ENCODE results near the gene LIN28B.

Gene LIN28B

GRCh38 chr6:105041880-105042279 lies 85.0 kb downstream of the LIN28B start:
- no CpG with 5 or more reads among the region's 2 CpGs for WGBS (ENCODE audit: extremely low coverage, insufficient coverage, insufficient read length)
- H3K9me3 ChIP-seq (ENCODE audit: insufficient read depth, low read depth, low read length) = no peaks in the 10 kb centered on the region
- no peak overlapping the region for H4K12ac ChIP-seq (ENCODE audit: low read depth, low read length)
- no peak overlapping the region for H3K9ac ChIP-seq (ENCODE audit: low read length)
- H3K4me3 ChIP-seq (ENCODE audit: low read depth, low read length) = no peak overlapping the region
- H3K18ac ChIP-seq (ENCODE audit: low read length) = no peak overlapping the region
- no peak overlapping the region for H2BK120ac ChIP-seq (ENCODE audit: insufficient read depth, low read length, poor library complexity)
- no peak overlapping the region for H3K4ac ChIP-seq (ENCODE audit: low read depth, low read length)
- no peaks in the 10 kb centered on the region for H3K79me1 ChIP-seq (ENCODE audit: low read length)
- no peaks in the 10 kb centered on the region for H3K27me3 ChIP-seq (ENCODE audit: insufficient read depth, low read length)
- no peak overlapping the region for H2BK5ac ChIP-seq (ENCODE audit: low read depth, low read length, poor library complexity)
- no peak overlapping the region for H2AK5ac ChIP-seq (ENCODE audit: low read length)
- H3K4me1 ChIP-seq (ENCODE audit: control insufficient read depth in 1 of 2, insufficient read depth in 2 of 2, low read length in 2 of 2) = no peaks in the 10 kb centered on the region
- H4K91ac ChIP-seq (ENCODE audit: low read depth, low read length) = no peak overlapping the region
- H3K27ac ChIP-seq (ENCODE audit: low read depth, low read length) = no peak overlapping the region
- H3K36me3 ChIP-seq (ENCODE audit: control insufficient read depth in 1 of 2, insufficient read depth in 2 of 2, low read length in 2 of 2) = peaks cover 0 to 1% of the 10 kb centered on the region in 2 experiments
- no peak overlapping the region for H3K14ac ChIP-seq (ENCODE audit: low read length)
- no peak overlapping the region for H3K4me2 ChIP-seq (ENCODE audit: low read length)
- DNase-seq = no peak
- no peak overlapping the region for H2AFZ ChIP-seq (ENCODE audit: insufficient read depth, low read length, poor library complexity)
- H3K23ac ChIP-seq (ENCODE audit: low read length) = no peak overlapping the region
- H3K79me2 ChIP-seq (ENCODE audit: control insufficient read depth, insufficient read depth, low read length, poor library complexity) = no peaks in the 10 kb centered on the region
- no peak overlapping the region for H2BK12ac ChIP-seq (ENCODE audit: low read length)
- no peak overlapping the region for H4K8ac ChIP-seq (ENCODE audit: low read depth, low read length)

DNA sequence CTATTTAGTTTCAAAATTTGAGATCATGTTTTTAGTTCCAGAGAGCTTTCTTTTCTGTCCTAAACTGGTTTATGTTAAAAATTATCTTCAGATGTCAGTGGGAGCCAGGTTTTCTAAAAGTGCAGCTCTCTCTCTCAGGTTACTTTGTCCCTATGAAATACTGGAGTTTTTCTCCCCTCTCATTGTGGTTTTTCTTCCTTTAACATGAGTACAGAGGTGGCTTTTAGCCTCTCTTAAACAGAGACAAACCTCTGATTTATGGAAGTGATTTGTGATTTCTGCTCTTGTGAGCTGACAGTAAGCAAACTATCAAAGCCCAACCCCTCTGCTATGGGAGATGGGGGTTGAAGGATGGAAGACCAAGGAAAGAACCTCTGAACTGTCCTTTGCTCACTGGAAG lies 85.7 kb downstream of the LIN28B start:
- Histone ChIP-seq H3K79me2 (ENCODE audit: control insufficient read depth, insufficient read depth, low read length, poor library complexity) (no peaks in the 10 kb centered on the region), H4K12ac (ENCODE audit: low read depth, low read length) (no peak overlapping the region), H2AFZ (ENCODE audit: insufficient read depth, low read length, poor library complexity) (no peak overlapping the region), H3K23ac (ENCODE audit: low read length) (no peak overlapping the region), H4K8ac (ENCODE audit: low read depth, low read length) (no peak overlapping the region), H3K9me3 (ENCODE audit: insufficient read depth, low read depth, low read length) (no peaks in the 10 kb centered on the region), H3K4ac (ENCODE audit: low read depth, low read length) (no peak overlapping the region), H3K9ac (ENCODE audit: low read length) (no peak overlapping the region), H2AK5ac (ENCODE audit: low read length) (no peak overlapping the region), H3K36me3 (ENCODE audit: control insufficient read depth in 1 of 2, insufficient read depth in 2 of 2, low read length in 2 of 2) (peaks cover 0 to 1% of the 10 kb centered on the region in 2 experiments), H2BK5ac (ENCODE audit: low read depth, low read length, poor library complexity) (no peak overlapping the region), H3K27ac (ENCODE audit: low read depth, low read length) (no peak overlapping the region), H3K4me2 (ENCODE audit: low read length) (no peak overlapping the region), H3K18ac (ENCODE audit: low read length) (no peak overlapping the region), H3K4me3 (ENCODE audit: low read depth, low read length) (no peak overlapping the region), H2BK120ac (ENCODE audit: insufficient read depth, low read length, poor library complexity) (no peak overlapping the region), H3K14ac (ENCODE audit: low read length) (no peak overlapping the region), H3K4me1 (ENCODE audit: control insufficient read depth in 1 of 2, insufficient read depth in 2 of 2, low read length in 2 of 2) (no peaks in the 10 kb centered on the region), H4K91ac (ENCODE audit: low read depth, low read length) (no peak overlapping the region), H3K27me3 (ENCODE audit: insufficient read depth, low read length) (no peaks in the 10 kb centered on the region), H3K79me1 (ENCODE audit: low read length) (no peaks in the 10 kb centered on the region), H2BK12ac (ENCODE audit: low read length) (no peak overlapping the region)
- no peak for DNase-seq

DNA sequence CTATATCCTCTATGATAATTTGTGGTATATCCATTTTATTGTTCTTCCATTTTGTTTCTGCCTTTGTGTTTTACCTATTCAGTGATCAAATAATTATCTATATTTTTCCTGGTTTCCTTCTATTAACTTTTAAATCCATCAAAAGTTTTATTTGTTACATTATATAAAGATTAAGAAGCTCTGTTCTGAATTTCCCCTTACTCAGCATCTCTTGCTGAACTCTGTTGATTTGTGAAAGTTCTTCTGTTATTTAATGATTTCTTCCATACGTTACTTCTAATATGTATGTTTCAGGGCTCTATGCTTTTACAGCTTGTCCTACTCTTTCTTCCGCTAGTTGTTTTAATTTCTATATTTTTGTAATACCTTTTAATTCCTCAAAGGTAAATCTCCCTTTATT lies 87.1 kb downstream of the LIN28B start:
- H3K36me3 ChIP-seq (ENCODE audit: control insufficient read depth in 1 of 2, insufficient read depth in 2 of 2, low read length in 2 of 2) = peaks cover 0 to 1% of the 10 kb centered on the region in 2 experiments
- H4K12ac ChIP-seq (ENCODE audit: low read depth, low read length) = no peak overlapping the region
- no peak for DNase-seq
- no peaks in the 10 kb centered on the region for H3K9me3 ChIP-seq (ENCODE audit: insufficient read depth, low read depth, low read length)
- no peak overlapping the region for H2AK5ac ChIP-seq (ENCODE audit: low read length)
- no peak overlapping the region for H3K27ac ChIP-seq (ENCODE audit: low read depth, low read length)
- no peak overlapping the region for H2BK120ac ChIP-seq (ENCODE audit: insufficient read depth, low read length, poor library complexity)
- no peak overlapping the region for H2BK12ac ChIP-seq (ENCODE audit: low read length)
- H3K18ac ChIP-seq (ENCODE audit: low read length) = no peak overlapping the region
- H3K4me3 ChIP-seq (ENCODE audit: low read depth, low read length) = no peak overlapping the region
- H4K91ac ChIP-seq (ENCODE audit: low read depth, low read length) = no peak overlapping the region
- no peak overlapping the region for H3K4me2 ChIP-seq (ENCODE audit: low read length)
- H2BK5ac ChIP-seq (ENCODE audit: low read depth, low read length, poor library complexity) = no peak overlapping the region
- no CpG with 5 or more reads among the region's 2 CpGs for WGBS (ENCODE audit: extremely low coverage, insufficient coverage, insufficient read length)
- H3K4ac ChIP-seq (ENCODE audit: low read depth, low read length) = no peak overlapping the region
- no peak overlapping the region for H3K23ac ChIP-seq (ENCODE audit: low read length)
- no peaks in the 10 kb centered on the region for H3K27me3 ChIP-seq (ENCODE audit: insufficient read depth, low read length)
- no peak overlapping the region for H3K9ac ChIP-seq (ENCODE audit: low read length)
- no peaks in the 10 kb centered on the region for H3K4me1 ChIP-seq (ENCODE audit: control insufficient read depth in 1 of 2, insufficient read depth in 2 of 2, low read length in 2 of 2)
- H3K79me2 ChIP-seq (ENCODE audit: control insufficient read depth, insufficient read depth, low read length, poor library complexity) = no peaks in the 10 kb centered on the region
- H3K79me1 ChIP-seq (ENCODE audit: low read length) = no peaks in the 10 kb centered on the region
- no peak overlapping the region for H3K14ac ChIP-seq (ENCODE audit: low read length)
- H4K8ac ChIP-seq (ENCODE audit: low read depth, low read length) = no peak overlapping the region
- H2AFZ ChIP-seq (ENCODE audit: insufficient read depth, low read length, poor library complexity) = no peak overlapping the region

DNA sequence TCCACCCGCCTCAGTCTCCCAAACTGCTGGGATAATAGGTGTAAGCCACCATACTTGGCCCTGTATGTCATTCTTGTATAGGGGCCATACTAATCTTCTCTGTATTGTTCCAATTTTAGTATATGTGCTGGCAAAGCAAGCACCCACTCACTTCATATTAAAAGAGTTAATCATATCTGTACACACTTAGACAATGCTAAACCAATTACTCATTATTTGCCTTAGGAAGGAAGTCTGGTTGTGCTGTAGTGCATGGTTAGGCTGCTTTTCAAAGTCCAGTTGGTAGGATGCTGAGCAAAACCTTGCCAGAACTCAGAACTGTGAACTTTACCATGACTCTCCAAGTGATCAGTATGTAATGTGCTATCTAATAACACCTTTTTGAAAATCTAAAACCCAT lies 88.6 kb downstream of the LIN28B start:
- H2AK5ac ChIP-seq (ENCODE audit: low read length) = no peak overlapping the region
- no peak overlapping the region for H4K12ac ChIP-seq (ENCODE audit: low read depth, low read length)
- H3K27me3 ChIP-seq (ENCODE audit: insufficient read depth, low read length) = no peaks in the 10 kb centered on the region
- peaks cover 0 to 1% of the 10 kb centered on the region in 2 experiments for H3K36me3 ChIP-seq (ENCODE audit: control insufficient read depth in 1 of 2, insufficient read depth in 2 of 2, low read length in 2 of 2)
- DNase-seq = no peak
- no peak overlapping the region for H4K8ac ChIP-seq (ENCODE audit: low read depth, low read length)
- H3K27ac ChIP-seq (ENCODE audit: low read depth, low read length) = no peak overlapping the region
- no peak overlapping the region for H3K9ac ChIP-seq (ENCODE audit: low read length)
- no peak overlapping the region for H3K18ac ChIP-seq (ENCODE audit: low read length)
- H2AFZ ChIP-seq (ENCODE audit: insufficient read depth, low read length, poor library complexity) = no peak overlapping the region
- no peaks in the 10 kb centered on the region for H3K9me3 ChIP-seq (ENCODE audit: insufficient read depth, low read depth, low read length)
- no peak overlapping the region for H2BK5ac ChIP-seq (ENCODE audit: low read depth, low read length, poor library complexity)
- H3K79me2 ChIP-seq (ENCODE audit: control insufficient read depth, insufficient read depth, low read length, poor library complexity) = no peaks in the 10 kb centered on the region
- H3K4me3 ChIP-seq (ENCODE audit: low read depth, low read length) = no peak overlapping the region
- no peak overlapping the region for H2BK120ac ChIP-seq (ENCODE audit: insufficient read depth, low read length, poor library complexity)
- H3K4ac ChIP-seq (ENCODE audit: low read depth, low read length) = no peak overlapping the region
- no peak overlapping the region for H4K91ac ChIP-seq (ENCODE audit: low read depth, low read length)
- no peak overlapping the region for H3K4me2 ChIP-seq (ENCODE audit: low read length)
- H3K14ac ChIP-seq (ENCODE audit: low read length) = no peak overlapping the region
- H3K23ac ChIP-seq (ENCODE audit: low read length) = no peak overlapping the region
- no peak overlapping the region for H2BK12ac ChIP-seq (ENCODE audit: low read length)
- no peaks in the 10 kb centered on the region for H3K79me1 ChIP-seq (ENCODE audit: low read length)
- H3K4me1 ChIP-seq (ENCODE audit: control insufficient read depth in 1 of 2, insufficient read depth in 2 of 2, low read length in 2 of 2) = no peaks in the 10 kb centered on the region
- WGBS (ENCODE audit: extremely low coverage, insufficient coverage, insufficient read length) = no CpG with 5 or more reads among the region's 1 CpG
